Immature natural killer cell (primary cell): Measurements from ENCODE around the gene LILRA6. TPM values are rescaled to one million over a fixed set of nuclear protein-coding genes. Genes with fewer than 3 reads are reported as not detected.
A peak's percentile ranks its signal among the peaks of the same experiment; 100 is the strongest.
"Not testable (repeated sequence)": the region's sequence is repeated elsewhere in the genome, so short reads cannot be mapped to it uniquely, and the experiment has no call there.

Experiments used
- DNase-seq, 3 donors: peaks; one replicate each; pipeline ENCODE4 v3.0.0; 2022; ENCODE audit warnings: mixed read lengths in 1 of 3
- H3K27ac Mint-ChIP-seq, 6 donors: one replicate each; pipeline ENCODE4 v1.8.0; 2020; ENCODE audit warnings: mixed read lengths in 6 of 6, mild to moderate bottlenecking in 5 of 6, inconsistent platforms in 4 of 6, moderate library complexity in 3 of 6
- H3K27me3 Mint-ChIP-seq, 3 donors: one replicate each; pipeline ENCODE4 v1.8.0; 2020 to 2021; ENCODE audit warnings: low read depth in 3 of 3, mild to moderate bottlenecking in 3 of 3, mixed read lengths in 3 of 3, moderate library complexity in 3 of 3, inconsistent platforms in 1 of 3
- H3K36me3 Mint-ChIP-seq, 3 donors: one replicate each; pipeline ENCODE4 v1.8.0; 2020; ENCODE audit warnings: mixed read lengths in 3 of 3, inconsistent platforms in 2 of 3, mild to moderate bottlenecking in 2 of 3
- H3K4me1 Mint-ChIP-seq, 2 donors: one replicate each; pipeline ENCODE4 v1.8.0; 2020; ENCODE audit warnings: inconsistent platforms in 2 of 2, mild to moderate bottlenecking in 2 of 2, mixed read lengths in 2 of 2, moderate library complexity in 1 of 2
- H3K4me3 Mint-ChIP-seq, 5 donors: one replicate each; pipeline ENCODE4 v1.8.0; 2020; ENCODE audit warnings: mild to moderate bottlenecking in 5 of 5, mixed read lengths in 5 of 5, inconsistent platforms in 3 of 5, moderate library complexity in 3 of 5
- H3K9me3 Mint-ChIP-seq, 6 donors: one replicate each; pipeline ENCODE4 v1.8.0; 2020; ENCODE audit warnings: mild to moderate bottlenecking in 6 of 6, mixed read lengths in 6 of 6, inconsistent platforms in 4 of 6, moderate library complexity in 3 of 6
- polyA plus RNA-seq, 3 donors: library from polyadenylated mRNA; unstranded; fragments of 300-500 nt; fragmentation: Illumina TruSeq; gene quantifications; one replicate each; pipeline ENCODE4 v1.2.3, GENCODE V29; 2021

Gene LILRA6
- polyA plus RNA-seq, 3 donors from 2014 or later: 0.33 to 0.53 (median 0.39) TPM

DNA sequence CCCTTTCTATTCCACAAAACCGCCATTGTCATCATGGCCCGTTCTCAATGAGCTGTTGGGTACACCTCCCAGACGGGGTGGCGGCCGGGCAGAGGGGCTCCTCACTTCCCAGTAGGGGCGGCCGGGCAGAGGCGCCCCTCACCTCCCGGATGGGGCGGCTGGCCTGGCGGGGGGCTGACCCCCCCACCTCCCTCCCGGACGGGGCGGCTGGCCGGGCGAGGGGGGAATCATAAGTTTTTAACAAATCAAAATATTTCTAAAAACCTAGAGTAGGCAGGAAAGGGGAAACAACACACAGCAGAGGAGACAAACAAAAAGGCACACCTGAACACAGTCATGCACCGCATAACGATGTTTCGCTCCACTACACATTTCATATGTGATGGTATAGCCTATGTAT is 27.9 kb downstream of the LILRA6 start:
- H3K27ac Mint-ChIP-seq, H3K4me3 Mint-ChIP-seq, H3K9me3 Mint-ChIP-seq, H3K36me3 Mint-ChIP-seq, DNase-seq: not testable (repeated sequence)
- Mint-ChIP-seq H3K27me3 (peaks cover 2 to 17% (median 3%) of the 10 kb centered on the region in 3 donors), H3K4me1 (peaks cover 18 to 24% of the 10 kb centered on the region in 2 donors)

DNA sequence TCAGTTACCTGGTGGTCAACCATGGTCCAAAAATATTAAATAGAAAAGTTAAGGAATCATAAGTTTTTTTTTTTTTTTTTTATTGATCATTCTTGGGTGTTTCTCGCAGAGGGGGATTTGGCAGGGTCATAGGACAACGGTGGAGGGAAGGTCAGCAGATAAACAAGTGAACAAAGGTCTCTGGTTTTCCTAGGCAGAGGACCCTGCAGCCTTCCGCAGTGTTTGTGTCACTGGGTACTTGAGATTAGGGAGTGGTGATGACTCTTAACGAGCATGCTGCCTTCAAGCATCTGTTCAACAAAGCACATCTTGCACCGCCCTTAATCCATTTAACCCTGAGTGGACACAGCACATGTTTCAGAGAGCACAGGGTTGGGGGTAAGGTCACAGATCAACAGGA is 28.4 kb downstream of the LILRA6 start:
- not testable (repeated sequence) for H3K4me3 Mint-ChIP-seq, H3K36me3 Mint-ChIP-seq, DNase-seq, H3K9me3 Mint-ChIP-seq
- peaks cover 2 to 21% (median 3%) of the 10 kb centered on the region in 3 donors for H3K27me3 Mint-ChIP-seq
- H3K27ac Mint-ChIP-seq: peak overlapping the region in 2 of 6 donors; percentile 54 to 61
- peaks cover 23 to 29% of the 10 kb centered on the region in 2 donors for H3K4me1 Mint-ChIP-seq

DNA sequence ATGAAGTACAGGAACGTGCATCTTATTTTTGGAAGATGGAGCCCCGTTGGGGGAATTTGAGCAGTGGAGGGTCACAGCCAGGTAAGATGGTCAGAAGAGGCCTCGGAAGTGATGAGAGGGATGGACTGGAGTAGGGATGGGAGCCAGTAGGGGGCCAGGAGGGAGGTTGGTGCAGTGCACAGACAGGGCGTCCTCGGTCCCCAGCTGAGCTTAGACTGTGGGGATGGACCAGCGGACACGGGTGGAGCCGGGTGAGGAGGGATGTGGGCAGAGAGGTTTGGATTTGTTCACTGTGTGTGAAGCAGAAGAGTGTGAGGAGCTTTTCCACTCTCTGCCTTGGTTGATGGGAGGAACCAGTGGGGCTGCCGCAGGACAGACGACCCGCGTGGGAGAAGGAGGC is 31.4 kb downstream of the LILRA6 start:
- peaks cover 42 to 43% of the 10 kb centered on the region in 2 donors for H3K4me1 Mint-ChIP-seq
- H3K36me3 Mint-ChIP-seq: peaks cover 11 to 28% (median 13%) of the 10 kb centered on the region in 3 donors
- peaks cover 3 to 38% (median 7%) of the 10 kb centered on the region in 3 donors for H3K27me3 Mint-ChIP-seq
- H3K9me3 Mint-ChIP-seq: peaks cover 0 to 1% (median 0%) of the 10 kb centered on the region in 6 donors
- H3K4me3 Mint-ChIP-seq: peak overlapping the region; percentile 67 to 87 (median 83)
- DNase-seq: no peak
- H3K27ac Mint-ChIP-seq: peak overlapping the region; percentile 94 to 99 (median 98)

GRCh38 chr19:54209811-54210494 is 32.6 kb downstream of the LILRA6 start:
- Mint-ChIP-seq H3K9me3 (peaks cover 0 to 1% (median 0%) of the 10 kb centered on the region in 6 donors), H3K4me3 (peak overlapping the region; percentile 67 to 87 (median 83)), H3K36me3 (peaks cover 11 to 34% (median 19%) of the 10 kb centered on the region in 3 donors), H3K27ac (peak overlapping the region; percentile 94 to 99 (median 97)), H3K27me3 (peaks cover 3 to 38% (median 9%) of the 10 kb centered on the region in 3 donors), H3K4me1 (peaks cover 45 to 51% of the 10 kb centered on the region in 2 donors)
- peak; percentile 32 to 37 (median 36) for DNase-seq

DNA sequence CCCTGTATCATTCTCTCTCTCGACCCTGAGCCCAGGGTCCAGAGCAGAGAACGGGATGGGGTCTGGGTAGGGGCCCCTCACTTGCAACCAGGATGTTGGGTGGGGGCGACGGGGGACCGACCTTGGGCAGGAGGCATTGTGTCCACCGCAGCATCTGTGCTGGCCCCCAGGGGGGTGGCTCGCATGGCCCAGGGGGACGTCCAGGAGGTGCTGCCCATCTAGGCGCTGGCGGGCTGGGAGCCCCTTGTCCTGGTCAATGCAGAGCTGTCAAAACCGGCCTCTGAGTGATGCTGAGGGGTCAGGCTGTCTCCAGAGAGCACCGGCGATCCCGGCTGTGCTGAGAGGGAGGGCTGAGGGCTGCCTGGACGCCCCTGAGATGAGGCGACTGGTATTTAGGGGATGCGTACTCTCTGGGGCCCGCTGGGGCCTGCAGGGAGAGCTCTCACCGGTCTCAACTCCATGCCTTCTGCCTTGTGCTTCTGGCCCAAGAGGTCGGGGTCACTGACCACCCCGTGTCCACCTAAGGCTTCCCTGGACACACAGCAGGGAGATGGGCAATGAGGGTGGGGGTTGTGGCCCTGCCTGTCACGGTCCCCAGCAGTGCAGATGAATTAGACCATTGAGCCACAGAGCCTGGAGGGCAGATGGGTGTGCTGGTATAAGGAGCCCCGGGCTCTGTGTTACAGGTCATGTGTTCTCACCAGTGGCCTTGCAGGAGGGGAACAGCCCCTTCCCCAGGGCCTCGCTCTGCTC is 33.4 kb downstream of the LILRA6 start:
- Mint-ChIP-seq H3K9me3 (peaks cover 0 to 1% (median 0%) of the 10 kb centered on the region in 6 donors), H3K36me3 (peaks cover 11 to 37% (median 20%) of the 10 kb centered on the region in 3 donors), H3K27me3 (peaks cover 3 to 38% (median 10%) of the 10 kb centered on the region in 3 donors), H3K4me1 (peaks cover 45 to 58% of the 10 kb centered on the region in 2 donors), H3K27ac (peak overlapping the region; percentile 94 to 99 (median 97)), H3K4me3 (peak overlapping the region in 2 of 5 donors; percentile 81 to 87)
- no peak for DNase-seq

- peaks cover 11 to 37% (median 20%) of the 10 kb centered on the region in 3 donors for H3K36me3 Mint-ChIP-seq
- H3K9me3 Mint-ChIP-seq: peaks cover 0 to 1% (median 0%) of the 10 kb centered on the region in 6 donors
- peaks cover 48 to 63% of the 10 kb centered on the region in 2 donors for H3K4me1 Mint-ChIP-seq
- peaks cover 3 to 38% (median 10%) of the 10 kb centered on the region in 3 donors for H3K27me3 Mint-ChIP-seq
- peak overlapping the region in 2 of 5 donors; percentile 41 to 52 for H3K4me3 Mint-ChIP-seq
- peak overlapping the region in 5 of 6 donors; percentile 76 to 85 (median 80) for H3K27ac Mint-ChIP-seq
- no peak for DNase-seq
These were observed 33.9 kb downstream of the LILRA6 start for GRCh38 chr19:54208784-54209057.

GRCh38 chr19:54207983-54208783 is 34.4 kb downstream of the LILRA6 start:
- peaks cover 11 to 41% (median 23%) of the 10 kb centered on the region in 3 donors for H3K36me3 Mint-ChIP-seq

GRCh38 chr19:54207676-54207982 is 35.0 kb downstream of the LILRA6 start:
- peaks cover 0 to 1% (median 0%) of the 10 kb centered on the region in 6 donors for H3K9me3 Mint-ChIP-seq
- peak overlapping the region in 1 of 5 donors; percentile 38 for H3K4me3 Mint-ChIP-seq
- peaks cover 3 to 36% (median 10%) of the 10 kb centered on the region in 3 donors for H3K27me3 Mint-ChIP-seq
- H3K4me1 Mint-ChIP-seq: peaks cover 56 to 74% of the 10 kb centered on the region in 2 donors
- H3K27ac Mint-ChIP-seq: peak overlapping the region in 5 of 6 donors; percentile 51 to 84 (median 76)
- no peak for DNase-seq
- peaks cover 11 to 46% (median 28%) of the 10 kb centered on the region in 3 donors for H3K36me3 Mint-ChIP-seq

More at GRCh38 chr19:54207983-54208783, 34.4 kb downstream of the LILRA6 start:
- peaks cover 0 to 1% (median 0%) of the 10 kb centered on the region in 6 donors for H3K9me3 Mint-ChIP-seq
- peak overlapping the region; percentile 17 to 85 (median 78) for H3K27ac Mint-ChIP-seq
- H3K27me3 Mint-ChIP-seq: peaks cover 3 to 37% (median 10%) of the 10 kb centered on the region in 3 donors
- H3K4me1 Mint-ChIP-seq: peaks cover 52 to 69% of the 10 kb centered on the region in 2 donors
- DNase-seq: peak in 2 of 3 donors; percentile 16 to 19
- peak overlapping the region; percentile 10 to 53 (median 49) for H3K4me3 Mint-ChIP-seq

DNA sequence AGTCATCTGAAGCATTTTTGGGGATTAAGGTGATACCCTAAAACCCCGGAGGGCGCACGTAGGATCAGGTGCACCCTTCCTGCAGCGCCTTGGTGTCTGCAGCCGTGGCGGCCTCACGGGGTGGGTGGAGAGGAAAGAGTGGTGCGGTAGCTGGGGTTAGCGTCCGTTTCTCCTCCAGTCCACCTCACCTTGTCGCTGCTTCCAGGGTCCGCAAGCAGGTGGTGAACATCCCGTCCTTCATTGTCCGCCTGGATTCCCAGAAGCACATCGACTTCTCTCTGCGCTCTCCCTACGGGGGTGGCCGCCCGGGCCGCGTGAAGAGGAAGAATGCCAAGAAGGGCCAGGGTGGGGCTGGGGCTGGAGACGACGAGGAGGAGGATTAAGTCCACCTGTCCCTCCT is 35.4 kb downstream of the LILRA6 start:
- not testable (repeated sequence) for DNase-seq, H3K9me3 Mint-ChIP-seq, H3K4me3 Mint-ChIP-seq
- peaks cover 11 to 51% (median 31%) of the 10 kb centered on the region in 3 donors for H3K36me3 Mint-ChIP-seq
- H3K27me3 Mint-ChIP-seq: peaks cover 3 to 36% (median 10%) of the 10 kb centered on the region in 3 donors
- peaks cover 60 to 79% of the 10 kb centered on the region in 2 donors for H3K4me1 Mint-ChIP-seq
- H3K27ac Mint-ChIP-seq: peak overlapping the region in 1 of 6 donors; percentile 80

GRCh38 chr19:54206831-54207177 is 35.8 kb downstream of the LILRA6 start:
- H3K27me3 Mint-ChIP-seq: peaks cover 3 to 36% (median 11%) of the 10 kb centered on the region in 3 donors
- H3K4me3 Mint-ChIP-seq: no peak overlapping the region
- H3K27ac Mint-ChIP-seq: peak overlapping the region in 1 of 6 donors; percentile 5
- peaks cover 11 to 51% (median 31%) of the 10 kb centered on the region in 3 donors for H3K36me3 Mint-ChIP-seq
- peaks cover 0 to 1% (median 0%) of the 10 kb centered on the region in 6 donors for H3K9me3 Mint-ChIP-seq
- H3K4me1 Mint-ChIP-seq: peaks cover 60 to 83% of the 10 kb centered on the region in 2 donors
- DNase-seq: no peak

DNA sequence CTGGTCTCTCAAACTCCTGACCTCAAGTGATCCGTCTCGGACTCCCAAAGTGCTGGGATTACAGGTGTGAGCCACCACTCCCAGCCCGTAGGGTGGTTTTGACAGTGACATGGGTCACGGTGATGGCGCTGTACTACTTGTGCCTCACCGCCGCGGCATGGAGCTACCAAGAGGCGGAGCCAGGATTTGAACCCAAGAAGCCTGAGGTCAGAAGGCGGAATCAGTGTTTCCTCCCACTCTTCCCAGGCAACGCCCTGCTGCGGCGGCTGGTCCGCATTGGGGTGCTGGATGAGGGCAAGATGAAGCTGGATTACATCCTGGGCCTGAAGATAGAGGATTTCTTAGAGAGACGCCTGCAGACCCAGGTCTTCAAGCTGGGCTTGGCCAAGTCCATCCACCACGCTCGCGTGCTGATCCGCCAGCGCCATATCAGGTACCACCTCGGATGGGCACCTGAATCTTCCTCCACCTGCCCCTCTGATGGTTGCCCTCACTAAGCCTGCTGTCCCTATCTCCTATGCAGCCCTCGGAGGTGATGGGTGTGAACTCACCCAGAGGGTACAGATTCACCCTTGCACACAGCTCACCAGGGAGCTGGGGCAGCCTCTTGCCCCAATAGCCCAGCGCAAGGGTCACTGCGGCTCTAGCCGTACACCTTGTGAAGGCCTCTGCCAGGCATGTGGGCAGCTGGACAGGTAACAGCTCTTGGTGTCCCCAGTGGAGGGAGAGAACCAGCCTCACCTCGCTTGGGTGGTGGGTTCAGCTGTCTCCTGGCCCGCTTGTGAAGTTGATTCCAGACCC is 36.4 kb downstream of the LILRA6 start:
- DNase-seq: no peak
- Mint-ChIP-seq H3K9me3 (peaks cover 0 to 1% (median 0%) of the 10 kb centered on the region in 6 donors), H3K4me1 (peaks cover 62 to 85% of the 10 kb centered on the region in 2 donors), H3K27ac (peak overlapping the region in 1 of 6 donors; percentile 5), H3K27me3 (peaks cover 7 to 34% (median 15%) of the 10 kb centered on the region in 3 donors), H3K4me3 (no peak overlapping the region), H3K36me3 (peaks cover 11 to 51% (median 30%) of the 10 kb centered on the region in 3 donors)

DNA sequence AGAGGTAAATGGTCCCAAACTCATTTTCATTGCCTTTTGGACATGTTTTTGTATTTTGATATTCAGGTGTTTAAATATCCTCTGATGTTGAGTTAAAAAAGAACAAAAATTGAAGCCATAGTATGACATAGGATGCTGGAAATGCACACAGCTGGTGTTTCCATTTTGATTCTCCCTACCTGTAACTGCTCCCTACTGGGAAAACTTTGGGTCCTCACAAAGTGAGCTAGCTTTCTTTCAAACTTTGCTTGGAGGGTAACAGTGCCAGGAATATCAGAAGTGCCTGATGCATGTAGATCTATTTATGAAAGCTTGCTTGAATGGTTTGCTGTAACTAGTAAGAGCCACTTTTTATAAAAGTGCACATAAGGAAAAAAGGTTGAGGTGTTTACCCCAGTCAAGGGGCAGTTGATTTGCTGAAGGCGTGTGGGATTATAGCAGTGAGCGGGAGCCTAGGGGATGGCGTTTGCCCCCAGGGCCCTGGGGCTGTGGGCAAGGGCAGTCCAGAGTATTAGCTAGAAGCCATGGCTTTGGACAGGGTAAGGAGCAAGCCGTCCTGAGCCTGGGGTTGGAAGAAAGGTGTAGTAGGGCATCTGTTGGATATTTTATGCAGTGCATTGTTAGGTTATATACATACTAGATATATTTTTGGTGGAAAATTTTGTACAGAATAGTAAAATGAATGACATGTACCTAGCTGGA is 37.7 kb downstream of the LILRA6 start:
- H3K27me3 Mint-ChIP-seq: peaks cover 12 to 29% (median 19%) of the 10 kb centered on the region in 3 donors

More for the DNA sequence above, 37.7 kb downstream of the LILRA6 start:
- Mint-ChIP-seq H3K9me3 (peaks cover 0 to 1% (median 0%) of the 10 kb centered on the region in 6 donors), H3K4me1 (peaks cover 60 to 82% of the 10 kb centered on the region in 2 donors), H3K27ac (peak overlapping the region in 4 of 6 donors; percentile 3 to 66 (median 8)), H3K4me3 (no peak overlapping the region), H3K36me3 (peaks cover 11 to 47% (median 28%) of the 10 kb centered on the region in 3 donors)
- no peak for DNase-seq
